ENCODE measurements around the gene CIBAR2. TPM values are rescaled to one million over a fixed set of nuclear protein-coding genes. Genes with fewer than 3 reads are reported as not detected.
A peak's percentile ranks its signal among the peaks of the same experiment; 100 is the strongest.

The CIBAR2 gene
- total RNA-seq, 1 donor from 2014 or later = not detected

DNA sequence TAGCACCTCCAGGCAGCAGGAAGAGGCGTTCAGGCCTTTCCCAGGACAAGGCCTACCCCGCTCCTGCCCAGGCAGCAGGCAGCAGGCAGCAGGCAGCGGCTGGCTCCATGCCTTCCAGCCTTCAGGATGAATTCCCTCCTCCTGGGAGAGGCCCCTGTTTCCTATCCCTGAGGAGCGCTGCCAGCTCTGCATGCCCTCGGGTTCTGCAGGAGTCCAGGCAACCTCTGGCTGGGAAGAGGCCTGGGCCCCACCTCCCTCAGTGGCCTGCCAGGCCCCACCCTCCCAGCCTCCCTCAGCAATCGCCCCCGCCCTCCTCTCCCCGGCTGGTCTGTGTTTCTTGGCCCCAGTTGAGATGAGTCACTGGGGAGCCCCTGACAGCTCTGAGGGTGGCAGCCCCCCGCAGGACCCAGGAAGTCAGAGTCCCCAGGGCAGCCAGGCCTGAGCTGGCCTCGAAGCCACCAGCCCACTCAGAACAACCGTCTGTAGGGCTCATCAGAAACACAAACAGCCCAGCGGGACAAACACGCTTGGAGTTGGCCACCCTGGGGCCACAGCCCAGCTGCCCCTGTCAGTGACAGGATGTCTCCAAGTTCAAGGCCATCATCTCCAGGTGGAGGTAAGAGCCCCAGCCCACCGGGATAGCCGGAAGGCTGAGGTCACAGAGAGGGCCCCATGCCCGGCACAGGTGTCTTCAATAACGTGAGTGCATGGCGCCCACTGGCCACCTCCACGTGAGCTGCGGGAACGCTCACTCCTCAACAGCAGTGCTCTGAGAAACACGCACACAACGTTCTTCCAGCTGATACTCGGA, 39.5 kb upstream of the CIBAR2 start:
- Mint-ChIP-seq H3K27me3 (ENCODE audit: low read depth) (peaks cover 4% of the 10 kb centered on the region), H3K4me1 (ENCODE audit: low read depth) (peaks cover 39% of the 10 kb centered on the region), H3K9me3 (ENCODE audit: low read depth) (no peaks in the 10 kb centered on the region), H3K36me3 (ENCODE audit: low read depth) (no peaks in the 10 kb centered on the region), H3K27ac (ENCODE audit: unreplicated experiment) (peak overlapping the region; percentile 91), H3K4me3 (ENCODE audit: unreplicated experiment) (no peak overlapping the region)
- DNase-seq (ENCODE audit: low spot score) = no peak
- TF ChIP-seq, protein P1, sequence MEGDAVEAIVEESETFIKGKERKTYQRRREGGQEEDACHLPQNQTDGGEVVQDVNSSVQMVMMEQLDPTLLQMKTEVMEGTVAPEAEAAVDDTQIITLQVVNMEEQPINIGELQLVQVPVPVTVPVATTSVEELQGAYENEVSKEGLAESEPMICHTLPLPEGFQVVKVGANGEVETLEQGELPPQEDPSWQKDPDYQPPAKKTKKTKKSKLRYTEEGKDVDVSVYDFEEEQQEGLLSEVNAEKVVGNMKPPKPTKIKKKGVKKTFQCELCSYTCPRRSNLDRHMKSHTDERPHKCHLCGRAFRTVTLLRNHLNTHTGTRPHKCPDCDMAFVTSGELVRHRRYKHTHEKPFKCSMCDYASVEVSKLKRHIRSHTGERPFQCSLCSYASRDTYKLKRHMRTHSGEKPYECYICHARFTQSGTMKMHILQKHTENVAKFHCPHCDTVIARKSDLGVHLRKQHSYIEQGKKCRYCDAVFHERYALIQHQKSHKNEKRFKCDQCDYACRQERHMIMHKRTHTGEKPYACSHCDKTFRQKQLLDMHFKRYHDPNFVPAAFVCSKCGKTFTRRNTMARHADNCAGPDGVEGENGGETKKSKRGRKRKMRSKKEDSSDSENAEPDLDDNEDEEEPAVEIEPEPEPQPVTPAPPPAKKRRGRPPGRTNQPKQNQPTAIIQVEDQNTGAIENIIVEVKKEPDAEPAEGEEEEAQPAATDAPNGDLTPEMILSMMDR (IDR thresholded peaks at IDR 0.05) = no peak

DNA sequence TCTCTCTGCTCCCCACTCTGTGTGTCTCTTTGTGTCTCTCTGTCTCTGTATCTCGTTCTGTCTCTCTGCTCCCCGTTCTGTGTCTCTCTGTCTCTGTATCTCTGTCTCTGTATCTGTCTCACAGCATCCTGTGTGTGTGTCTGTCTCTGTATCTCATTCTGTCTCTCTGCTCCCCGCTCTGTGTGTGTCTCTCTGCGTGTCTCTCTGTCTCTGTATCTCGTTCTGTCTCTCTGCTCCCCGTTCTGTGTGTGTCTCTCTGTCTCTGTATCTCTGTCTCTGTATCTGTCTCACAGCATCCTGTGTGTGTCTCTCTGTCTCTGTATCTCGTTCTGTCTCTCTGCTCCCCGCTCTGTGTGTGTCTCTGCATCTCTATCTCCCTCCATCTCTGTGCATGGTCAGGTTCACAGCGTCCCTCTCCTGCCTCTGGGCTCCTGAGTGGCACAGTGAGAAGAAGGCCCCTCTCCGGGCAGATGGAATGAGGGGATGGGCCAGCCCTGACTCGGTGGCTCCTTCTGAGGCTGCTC, 38.9 kb upstream of the CIBAR2 start:
- TF ChIP-seq, protein P1 (IDR thresholded peaks at IDR 0.05) = no peak
- no peak overlapping the region for H3K4me3 Mint-ChIP-seq (ENCODE audit: unreplicated experiment)
- H3K36me3 Mint-ChIP-seq (ENCODE audit: low read depth) = no peaks in the 10 kb centered on the region
- H3K27ac Mint-ChIP-seq (ENCODE audit: unreplicated experiment) = peak overlapping the region; percentile 91
- H3K4me1 Mint-ChIP-seq (ENCODE audit: low read depth) = peaks cover 44% of the 10 kb centered on the region
- H3K27me3 Mint-ChIP-seq (ENCODE audit: low read depth) = peaks cover 2% of the 10 kb centered on the region
- no peak for DNase-seq (ENCODE audit: low spot score)
- H3K9me3 Mint-ChIP-seq (ENCODE audit: low read depth) = no peaks in the 10 kb centered on the region

DNA sequence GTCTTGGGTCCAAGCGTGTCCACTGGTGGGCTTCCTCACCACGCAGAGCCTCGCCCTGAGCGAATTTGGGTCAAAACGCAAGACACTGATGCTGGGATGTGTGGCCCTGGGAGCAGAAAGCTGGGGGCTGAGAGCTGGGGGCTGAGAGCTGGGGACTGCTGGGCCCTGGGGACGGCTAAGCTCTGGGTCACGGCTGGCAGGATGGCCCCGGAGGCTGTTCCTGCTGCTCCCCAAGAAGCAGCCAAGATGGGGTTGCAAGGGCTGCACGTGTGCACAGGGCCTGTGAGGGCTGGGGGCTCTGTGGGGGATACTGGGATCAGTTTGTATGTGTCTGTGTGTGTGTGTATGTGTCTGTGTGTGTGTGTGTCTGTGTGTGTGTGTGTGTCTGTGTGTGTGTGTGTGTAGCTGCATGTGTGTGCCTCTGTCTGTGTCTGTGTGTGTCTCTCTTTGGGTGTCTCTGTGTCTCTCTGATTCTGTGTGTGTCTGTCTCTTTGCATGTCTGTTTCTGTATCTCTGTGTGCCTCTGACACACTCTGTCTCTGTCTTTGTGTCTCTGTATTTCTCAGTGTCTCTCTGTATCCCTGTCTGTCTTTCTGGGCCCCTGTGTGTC, 38.2 kb upstream of the CIBAR2 start:
- peaks cover 2% of the 10 kb centered on the region for H3K27me3 Mint-ChIP-seq (ENCODE audit: low read depth)
- peaks cover 44% of the 10 kb centered on the region for H3K4me1 Mint-ChIP-seq (ENCODE audit: low read depth)
- peak overlapping the region; percentile 91 for H3K27ac Mint-ChIP-seq (ENCODE audit: unreplicated experiment)
- no peaks in the 10 kb centered on the region for H3K9me3 Mint-ChIP-seq (ENCODE audit: low read depth)
- TF ChIP-seq, protein P1 (IDR thresholded peaks at IDR 0.05) = no peak
- H3K36me3 Mint-ChIP-seq (ENCODE audit: low read depth) = no peaks in the 10 kb centered on the region
- no peak for DNase-seq (ENCODE audit: low spot score)
- H3K4me3 Mint-ChIP-seq (ENCODE audit: unreplicated experiment) = no peak overlapping the region

DNA sequence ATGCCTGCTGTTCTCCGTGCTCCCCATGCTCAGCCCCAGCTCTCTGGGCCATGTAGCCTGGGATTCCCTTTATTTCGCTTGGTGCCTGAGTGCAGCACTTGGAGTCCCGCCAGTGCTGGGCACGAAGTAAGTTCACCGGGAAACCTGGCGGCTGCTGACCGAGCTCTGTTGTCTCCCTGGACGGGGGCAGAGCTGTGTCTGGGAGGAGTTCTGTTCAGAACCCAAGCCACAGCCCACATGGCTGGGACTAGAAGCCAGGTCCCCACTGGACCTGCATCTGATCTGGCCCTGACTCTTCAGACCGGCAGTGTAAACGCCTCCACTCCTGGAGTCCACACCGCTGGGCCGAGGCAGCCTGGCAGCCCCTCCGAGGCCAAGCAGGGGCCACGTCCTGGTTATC, 37.5 kb upstream of the CIBAR2 start:
- Mint-ChIP-seq H3K27me3 (ENCODE audit: low read depth) (peaks cover 2% of the 10 kb centered on the region), H3K4me3 (ENCODE audit: unreplicated experiment) (no peak overlapping the region), H3K4me1 (ENCODE audit: low read depth) (peaks cover 44% of the 10 kb centered on the region), H3K27ac (ENCODE audit: unreplicated experiment) (no peak overlapping the region), H3K36me3 (ENCODE audit: low read depth) (no peaks in the 10 kb centered on the region), H3K9me3 (ENCODE audit: low read depth) (no peaks in the 10 kb centered on the region)
- TF ChIP-seq, protein P1 (IDR thresholded peaks at IDR 0.05) = no peak
- no peak for DNase-seq (ENCODE audit: low spot score)

DNA sequence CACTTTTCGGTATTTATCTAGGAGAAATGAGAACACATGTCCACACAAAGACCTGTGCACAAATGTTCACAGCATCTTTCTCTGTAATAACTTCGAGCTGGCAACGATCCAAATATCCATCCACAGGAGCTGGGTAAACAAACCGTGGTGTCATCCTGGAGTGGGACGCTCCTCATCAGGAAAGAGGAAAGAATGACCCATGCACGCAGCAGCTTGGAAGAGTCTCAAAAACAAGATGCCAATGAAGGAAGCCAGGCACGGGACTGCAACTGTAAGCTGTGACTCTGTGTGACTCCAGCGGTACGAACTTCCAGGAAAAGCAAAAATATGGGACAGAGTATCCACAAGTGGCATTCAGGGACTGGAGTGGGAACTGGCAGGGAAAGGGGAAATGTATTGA, 36.7 kb upstream of the CIBAR2 start:
- Mint-ChIP-seq H3K27me3 (ENCODE audit: low read depth) (peaks cover 2% of the 10 kb centered on the region), H3K4me3 (ENCODE audit: unreplicated experiment) (no peak overlapping the region), H3K27ac (ENCODE audit: unreplicated experiment) (no peak overlapping the region), H3K4me1 (ENCODE audit: low read depth) (peaks cover 44% of the 10 kb centered on the region), H3K9me3 (ENCODE audit: low read depth) (no peaks in the 10 kb centered on the region), H3K36me3 (ENCODE audit: low read depth) (no peaks in the 10 kb centered on the region)
- TF ChIP-seq, protein P1 (IDR thresholded peaks at IDR 0.05) = no peak
- DNase-seq (ENCODE audit: low spot score) = no peak
